Neural progenitor cell (in vitro differentiated cells): ENCODE data around the gene DCUN1D3. TPM values are rescaled to one million over a fixed set of nuclear protein-coding genes. Genes with fewer than 3 reads are reported as not detected.

ENCODE experiments used
- DNase-seq: peaks from one replicate; pipeline ENCODE4 v3.0.0-alpha.2; 2016; ENCODE audit warnings: low spot score
- H2AFZ ChIP-seq: fragments of 200-600 bp; sonication (generic); replicated peaks from 2 replicates; pipeline ENCODE4 v1.6.1; 2016; ENCODE audit warnings: antibody characterized with exemption
- H3F3A ChIP-seq: fragments of 200-600 bp; sonication (generic); 2 replicates; pipeline ENCODE4 v1.6.1; 2016; ENCODE audit warnings: antibody characterized with exemption, low read depth
- H3K27ac ChIP-seq: fragments of 200-600 bp; sonication (generic); 2 replicates; pipeline ENCODE4 v1.5.1; 2016; ENCODE audit warnings: mild to moderate bottlenecking
- H3K27me3 ChIP-seq: fragments of 200-600 bp; sonication (generic); 2 replicates; pipeline ENCODE4 v1.6.1; 2016; ENCODE audit warnings: mild to moderate bottlenecking, moderate library complexity
- H3K36me3 ChIP-seq: fragments of 200-600 bp; sonication (generic); 2 replicates; pipeline ENCODE4 v1.5.1; 2016
- H3K4me1 ChIP-seq: fragments of 200-600 bp; sonication (generic); 2 replicates; pipeline ENCODE4 v1.6.1; 2016; ENCODE audit warnings: mixed run types
- H3K4me2 ChIP-seq: fragments of 200-600 bp; sonication (generic); 2 replicates; pipeline ENCODE4 v1.6.1; 2016
- H3K4me3 ChIP-seq: fragments of 200-600 bp; sonication (generic); 2 replicates; pipeline ENCODE4 v1.5.1; 2016
- H3K79me2 ChIP-seq: fragments of 200-600 bp; sonication (generic); 2 replicates; pipeline ENCODE4 v1.6.1; 2016; ENCODE audit warnings: low read depth
- H3K9ac ChIP-seq: fragments of 200-600 bp; sonication (generic); 2 replicates; pipeline ENCODE4 v1.6.1; 2016
- H3K9me3 ChIP-seq: fragments of 200-600 bp; sonication (generic); 2 replicates; pipeline ENCODE4 v1.5.1; 2016; ENCODE audit warnings: low read depth
- H4K20me1 ChIP-seq: fragments of 200-600 bp; sonication (generic); 2 replicates; pipeline ENCODE4 v1.6.1; 2016; ENCODE audit warnings: low read depth
- H3K27ac Mint-ChIP-seq: 3 replicates; pipeline ENCODE4 v1.8.0; 2021; ENCODE audit warnings: mixed read lengths
- H3K27me3 Mint-ChIP-seq: 2 replicates; pipeline ENCODE4 v1.8.0; 2022; ENCODE audit warnings: low read depth, mild to moderate bottlenecking, inconsistent platforms, moderate library complexity, mixed read lengths; ENCODE audit not compliant: insufficient read depth
- H3K36me3 Mint-ChIP-seq: 3 replicates; pipeline ENCODE4 v1.8.0; 2021; ENCODE audit warnings: mixed read lengths
- H3K4me1 Mint-ChIP-seq: 3 replicates; pipeline ENCODE4 v1.8.0; 2021; ENCODE audit warnings: mixed read lengths
- H3K4me3 Mint-ChIP-seq: 3 replicates; pipeline ENCODE4 v1.8.0; 2021; ENCODE audit warnings: mild to moderate bottlenecking, moderate library complexity, mixed read lengths
- H3K9me3 Mint-ChIP-seq: 3 replicates; pipeline ENCODE4 v1.8.0; 2020; ENCODE audit warnings: mixed read lengths
- EZH2 ChIP-seq: fragments of 200-600 bp; sonication (generic); IDR thresholded peaks from 2 replicates; pipeline ENCODE4 v1.6.1; 2017; ENCODE audit warnings: antibody characterized with exemption, mild to moderate bottlenecking, moderate library complexity
- EZH2phosphoT487 ChIP-seq: fragments of 200-600 bp; sonication (generic); IDR thresholded peaks from 2 replicates; pipeline ENCODE4 v1.6.1; 2017; ENCODE audit warnings: antibody characterized with exemption
- total RNA-seq: library from RNA; depleted of rRNA; stranded (reverse); fragments of >200 nt; gene quantifications from 2 replicates; pipeline ENCODE4 v1.2.3, GENCODE V29; 2015; ENCODE audit warnings: low replicate concordance
- TF ChIP-seq, protein P1 (sequence below): fragments of 200-600 bp; sonication (generic); IDR thresholded peaks from 2 replicates; pipeline ENCODE4 v1.5.1; 2017; ENCODE audit warnings: antibody characterized with exemption, mild to moderate bottlenecking

The DCUN1D3 gene
- total RNA-seq, 1 donor from 2014 or later, result 18.2 TPM

- no peaks in the 10 kb centered on the region for H3K9me3 ChIP-seq
- Mint-ChIP-seq H3K9me3 (no peaks in the 10 kb centered on the region), H3K27me3 (peaks cover 2% of the 10 kb centered on the region), H3K4me1 (peaks cover 29% of the 10 kb centered on the region), H3K27ac (no peak overlapping the region), H3K4me3 (peak overlapping the region; percentile 8), H3K36me3 (no peaks in the 10 kb centered on the region)
- no peak overlapping the region for H3K9ac ChIP-seq
- H3K36me3 ChIP-seq, result no peaks in the 10 kb centered on the region
- peak overlapping the region; percentile 92 for H3K4me2 ChIP-seq
- DNase-seq, result no peak
- H3K27me3 ChIP-seq, result no peaks in the 10 kb centered on the region
- no peak overlapping the region for H2AFZ ChIP-seq
- H3K4me3 ChIP-seq, result peak overlapping the region; percentile 89
- peaks cover 19% of the 10 kb centered on the region for H4K20me1 ChIP-seq
- H3K4me1 ChIP-seq, result peaks cover 28% of the 10 kb centered on the region
- no peak overlapping the region for H3K27ac ChIP-seq
- H3K79me2 ChIP-seq, result peaks cover 89% of the 10 kb centered on the region
- H3F3A ChIP-seq, result peaks cover 6% of the 10 kb centered on the region
- TF ChIP-seq, protein P1, sequence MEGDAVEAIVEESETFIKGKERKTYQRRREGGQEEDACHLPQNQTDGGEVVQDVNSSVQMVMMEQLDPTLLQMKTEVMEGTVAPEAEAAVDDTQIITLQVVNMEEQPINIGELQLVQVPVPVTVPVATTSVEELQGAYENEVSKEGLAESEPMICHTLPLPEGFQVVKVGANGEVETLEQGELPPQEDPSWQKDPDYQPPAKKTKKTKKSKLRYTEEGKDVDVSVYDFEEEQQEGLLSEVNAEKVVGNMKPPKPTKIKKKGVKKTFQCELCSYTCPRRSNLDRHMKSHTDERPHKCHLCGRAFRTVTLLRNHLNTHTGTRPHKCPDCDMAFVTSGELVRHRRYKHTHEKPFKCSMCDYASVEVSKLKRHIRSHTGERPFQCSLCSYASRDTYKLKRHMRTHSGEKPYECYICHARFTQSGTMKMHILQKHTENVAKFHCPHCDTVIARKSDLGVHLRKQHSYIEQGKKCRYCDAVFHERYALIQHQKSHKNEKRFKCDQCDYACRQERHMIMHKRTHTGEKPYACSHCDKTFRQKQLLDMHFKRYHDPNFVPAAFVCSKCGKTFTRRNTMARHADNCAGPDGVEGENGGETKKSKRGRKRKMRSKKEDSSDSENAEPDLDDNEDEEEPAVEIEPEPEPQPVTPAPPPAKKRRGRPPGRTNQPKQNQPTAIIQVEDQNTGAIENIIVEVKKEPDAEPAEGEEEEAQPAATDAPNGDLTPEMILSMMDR, result no peak
- TF ChIP-seq EZH2phosphoT487, result no peak
- no peak for TF ChIP-seq EZH2
Measured at GRCh38 chr16:20897922-20898321, 2.2 kb downstream of the DCUN1D3 start.

DNA sequence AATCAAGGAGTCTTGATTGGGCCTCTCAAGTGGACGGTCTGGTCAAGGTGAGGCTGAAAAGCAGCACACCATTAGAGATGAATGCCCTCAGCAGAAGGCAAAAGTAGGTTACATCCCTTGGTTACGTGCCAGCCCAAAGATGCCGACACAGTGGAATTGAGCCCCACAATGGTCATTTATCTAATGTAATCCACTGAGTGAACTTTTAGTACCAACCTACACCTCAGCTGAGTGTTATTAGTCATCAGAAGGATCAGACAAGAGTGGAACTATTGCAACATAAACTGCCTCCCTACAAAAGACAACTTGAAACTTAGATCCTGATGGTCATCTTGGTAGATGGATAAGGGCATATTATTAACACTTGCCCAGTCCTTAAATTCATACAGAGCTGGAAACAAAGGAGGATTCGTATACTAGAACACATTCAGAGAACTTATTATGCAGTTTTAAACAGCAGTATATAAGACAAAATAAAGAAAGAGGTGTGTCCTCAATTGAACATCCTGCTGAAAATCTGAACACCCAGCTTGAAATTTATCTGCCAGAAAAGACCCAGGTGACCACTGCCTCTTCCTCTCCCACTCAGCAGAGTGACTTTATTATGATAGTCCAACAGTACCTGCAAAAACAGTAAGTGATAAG is 2.8 kb downstream of the DCUN1D3 start:
- H2AFZ ChIP-seq, result no peak overlapping the region
- no peaks in the 10 kb centered on the region for H3K27me3 ChIP-seq
- no peak overlapping the region for H3K27ac ChIP-seq
- H3K27ac Mint-ChIP-seq, result no peak overlapping the region
- H3K9ac ChIP-seq, result no peak overlapping the region
- H3K4me3 Mint-ChIP-seq, result peak overlapping the region; percentile 8
- H4K20me1 ChIP-seq, result peaks cover 19% of the 10 kb centered on the region
- H3K9me3 ChIP-seq, result no peaks in the 10 kb centered on the region
- TF ChIP-seq EZH2phosphoT487, result no peak
- TF ChIP-seq, protein P1, result no peak
- no peak for TF ChIP-seq EZH2
- no peaks in the 10 kb centered on the region for H3K36me3 ChIP-seq
- no peak for DNase-seq
- peaks cover 26% of the 10 kb centered on the region for H3K4me1 Mint-ChIP-seq
- H3K79me2 ChIP-seq, result peaks cover 89% of the 10 kb centered on the region
- no peak overlapping the region for H3K4me3 ChIP-seq
- H3K36me3 Mint-ChIP-seq, result no peaks in the 10 kb centered on the region
- H3K9me3 Mint-ChIP-seq, result no peaks in the 10 kb centered on the region
- peaks cover 6% of the 10 kb centered on the region for H3F3A ChIP-seq
- H3K4me1 ChIP-seq, result peaks cover 23% of the 10 kb centered on the region
- H3K27me3 Mint-ChIP-seq, result peaks cover 2% of the 10 kb centered on the region
- H3K4me2 ChIP-seq, result no peak overlapping the region

- no peaks in the 10 kb centered on the region for H3K9me3 Mint-ChIP-seq
- H3K27me3 Mint-ChIP-seq, result no peaks in the 10 kb centered on the region
- H3K4me3 Mint-ChIP-seq, result no peak overlapping the region
- peaks cover 15% of the 10 kb centered on the region for H3K4me1 Mint-ChIP-seq
- no peak overlapping the region for H3K4me2 ChIP-seq
- no peaks in the 10 kb centered on the region for H3K27me3 ChIP-seq
- no peak for TF ChIP-seq EZH2
- no peak for TF ChIP-seq EZH2phosphoT487
- TF ChIP-seq, protein P1, result no peak
- no peak for DNase-seq
- H3K79me2 ChIP-seq, result peaks cover 98% of the 10 kb centered on the region
- H3F3A ChIP-seq, result no peaks in the 10 kb centered on the region
- no peak overlapping the region for H2AFZ ChIP-seq
- no peak overlapping the region for H3K9ac ChIP-seq
- H4K20me1 ChIP-seq, result peaks cover 35% of the 10 kb centered on the region
- no peak overlapping the region for H3K27ac ChIP-seq
- no peaks in the 10 kb centered on the region for H3K36me3 ChIP-seq
- no peaks in the 10 kb centered on the region for H3K9me3 ChIP-seq
- peaks cover 7% of the 10 kb centered on the region for H3K36me3 Mint-ChIP-seq
- peaks cover 14% of the 10 kb centered on the region for H3K4me1 ChIP-seq
- no peak overlapping the region for H3K4me3 ChIP-seq
- H3K27ac Mint-ChIP-seq, result no peak overlapping the region
Measured at GRCh38 chr16:20894388-20894787, 5.8 kb downstream of the DCUN1D3 start.
